GM06990 (cell line): ENCODE measurements around the gene GPHN.

Experiments
- DNase-seq: peaks from one replicate; pipeline ENCODE4 v3.0.0-alpha.2; 2011; ENCODE audit not compliant: insufficient read length; ENCODE audit errors: extremely low read depth
- H3K27me3 ChIP-seq: replicated peaks from 2 replicates; pipeline ENCODE4 v1.6.0; 2011; ENCODE audit warnings: low read length; ENCODE audit not compliant: control insufficient read depth, insufficient read depth
- H3K36me3 ChIP-seq: 2 replicates; pipeline ENCODE4 v1.5.1; 2011; ENCODE audit warnings: low read length; ENCODE audit not compliant: control insufficient read depth, insufficient read depth
- H3K4me3 ChIP-seq: replicated peaks from 2 replicates; pipeline ENCODE4 v1.5.1; 2011; ENCODE audit warnings: low read depth, mild to moderate bottlenecking, control low read depth, low read length
- TF ChIP-seq, protein P1 (sequence below): IDR thresholded peaks from 2 replicates; pipeline ENCODE4 v1.5.1; 2011; ENCODE audit warnings: low read length, control low read depth, mild to moderate bottlenecking, inconsistent platforms; ENCODE audit not compliant: insufficient read depth, poor library complexity, severe bottlenecking

The GPHN gene

GRCh38 chr14:66939409-66939808, 431.5 kb downstream of the GPHN start:
- no peak for DNase-seq
- 0 out of 2 replicates have a peak, but pooled peaks cover 2% of the 10 kb centered on the region for H3K36me3 ChIP-seq
- TF ChIP-seq, protein P1, sequence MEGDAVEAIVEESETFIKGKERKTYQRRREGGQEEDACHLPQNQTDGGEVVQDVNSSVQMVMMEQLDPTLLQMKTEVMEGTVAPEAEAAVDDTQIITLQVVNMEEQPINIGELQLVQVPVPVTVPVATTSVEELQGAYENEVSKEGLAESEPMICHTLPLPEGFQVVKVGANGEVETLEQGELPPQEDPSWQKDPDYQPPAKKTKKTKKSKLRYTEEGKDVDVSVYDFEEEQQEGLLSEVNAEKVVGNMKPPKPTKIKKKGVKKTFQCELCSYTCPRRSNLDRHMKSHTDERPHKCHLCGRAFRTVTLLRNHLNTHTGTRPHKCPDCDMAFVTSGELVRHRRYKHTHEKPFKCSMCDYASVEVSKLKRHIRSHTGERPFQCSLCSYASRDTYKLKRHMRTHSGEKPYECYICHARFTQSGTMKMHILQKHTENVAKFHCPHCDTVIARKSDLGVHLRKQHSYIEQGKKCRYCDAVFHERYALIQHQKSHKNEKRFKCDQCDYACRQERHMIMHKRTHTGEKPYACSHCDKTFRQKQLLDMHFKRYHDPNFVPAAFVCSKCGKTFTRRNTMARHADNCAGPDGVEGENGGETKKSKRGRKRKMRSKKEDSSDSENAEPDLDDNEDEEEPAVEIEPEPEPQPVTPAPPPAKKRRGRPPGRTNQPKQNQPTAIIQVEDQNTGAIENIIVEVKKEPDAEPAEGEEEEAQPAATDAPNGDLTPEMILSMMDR, result no peak
- H3K27me3 ChIP-seq, result no peaks in the 10 kb centered on the region
- H3K4me3 ChIP-seq, result no peak overlapping the region

DNA sequence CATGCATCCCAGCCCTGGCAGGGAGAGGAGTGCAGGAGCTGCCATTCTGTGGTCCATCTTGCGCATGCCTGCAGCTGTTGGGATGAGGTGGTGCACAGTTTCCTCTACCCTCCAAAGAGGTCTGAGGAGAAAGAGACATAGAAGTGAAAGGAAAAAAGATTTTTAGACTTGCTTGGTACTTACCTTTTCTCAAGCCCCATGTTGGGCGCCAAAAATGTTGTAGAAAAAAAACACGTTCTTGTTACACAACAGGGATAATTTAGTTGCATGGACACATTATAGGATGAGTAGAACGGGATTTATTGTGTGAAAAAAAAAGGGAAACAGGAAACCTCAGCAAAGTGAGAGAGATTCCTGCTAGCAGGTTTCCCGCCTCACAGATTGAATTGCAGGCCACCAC, 436.9 kb downstream of the GPHN start:
- Histone ChIP-seq H3K27me3 (no peaks in the 10 kb centered on the region), H3K4me3 (no peak overlapping the region), H3K36me3 (peaks cover 2% of the 10 kb centered on the region)
- TF ChIP-seq, protein P1, result no peak
- peak; percentile 10 for DNase-seq

- DNase-seq, result no peak
- Histone ChIP-seq H3K27me3 (no peaks in the 10 kb centered on the region), H3K4me3 (no peak overlapping the region), H3K36me3 (no peaks in the 10 kb centered on the region)
- TF ChIP-seq, protein P1, result no peak
Measured at GRCh38 chr14:66955159-66955558, 447.2 kb downstream of the GPHN start.

- no peaks in the 10 kb centered on the region for H3K27me3 ChIP-seq
Measured at GRCh38 chr14:66959437-66960050, 451.6 kb downstream of the GPHN start.

DNA sequence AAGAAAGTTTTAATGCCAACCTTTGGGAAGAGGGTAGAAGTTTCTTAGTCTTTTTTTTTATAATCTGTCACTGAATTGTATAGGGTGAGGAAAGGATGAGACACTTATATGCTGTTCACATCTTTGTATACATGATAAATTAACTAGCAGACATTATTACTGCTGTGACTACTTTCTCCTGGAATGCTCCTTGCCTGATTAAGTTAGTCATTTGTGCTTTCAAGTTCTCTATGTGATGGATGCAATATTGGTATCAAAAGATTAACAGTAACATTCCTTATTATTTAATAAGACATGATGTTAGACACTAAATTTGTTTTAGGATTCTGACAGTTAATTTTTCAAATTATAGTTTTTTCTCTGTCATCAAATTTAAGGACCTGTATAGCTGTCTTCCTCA, 457.9 kb downstream of the GPHN start:
- Histone ChIP-seq H3K4me3 (no peak overlapping the region), H3K36me3 (no peaks in the 10 kb centered on the region; the same call in 1 of the 2 replicates), H3K27me3 (no peaks in the 10 kb centered on the region)
- TF ChIP-seq, protein P1, result no peak
- no peak for DNase-seq

More at GRCh38 chr14:66959437-66960050, 451.6 kb downstream of the GPHN start:
- Histone ChIP-seq H3K4me3 (no peak overlapping the region), H3K36me3 (no peaks in the 10 kb centered on the region)
- TF ChIP-seq, protein P1, result no peak
- DNase-seq, result no peak

DNA sequence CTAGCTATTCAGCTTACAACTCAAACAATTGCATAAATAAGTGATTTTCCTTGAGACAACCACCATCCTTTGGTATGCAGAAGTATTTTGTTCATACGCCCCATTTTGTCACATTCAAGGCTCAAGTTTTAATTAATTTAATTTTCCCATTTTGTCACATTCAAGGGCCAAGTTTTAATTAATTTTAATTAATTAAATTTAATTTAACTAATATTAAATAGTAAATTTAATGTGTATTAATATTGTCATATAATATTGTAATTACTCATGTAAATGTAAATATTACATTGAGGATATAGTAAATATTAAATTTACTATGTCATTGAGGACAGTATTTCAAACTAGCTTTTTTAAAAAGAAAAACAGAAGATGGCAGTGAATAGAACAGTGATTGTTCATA, 464.5 kb downstream of the GPHN start:
- TF ChIP-seq, protein P1, result no peak
- no peaks in the 10 kb centered on the region for H3K27me3 ChIP-seq
- no peaks in the 10 kb centered on the region for H3K36me3 ChIP-seq
- no peak overlapping the region for H3K4me3 ChIP-seq
- DNase-seq, result no peak
